Caco-2 (cell line): ENCODE data around the gene DDR2. TPM values are rescaled to one million over a fixed set of nuclear protein-coding genes. Genes with fewer than 3 reads are reported as not detected.

Experiments used
- BruUV-seq: library from RNA; stranded (reverse); fragments of 400-500 nt; replicated peaks from 2 replicates; lab custom pipeline; 2021; lab: Mats Ljungman, UMichigan
- CTCF ChIA-PET: fragments of 300-600 bp; sonication (Branson Sonifier 250); formaldehyde crosslinking; loops from one replicate; lab custom pipeline; 2022; ENCODE audit warnings: antibody characterized with exemption; lab: Charles Lee
- POLR2A ChIA-PET: fragments of 300-600 bp; sonication (Branson Sonifier 250); formaldehyde crosslinking; loops from one replicate; lab custom pipeline; 2022; ENCODE audit warnings: antibody characterized with exemption; lab: Charles Lee
- DNase-seq, 2 experiments: peaks; one replicate each; pipeline versions ENCODE4 v3.0.0 to v3.0.0-alpha.2; 2020 to 2022
- H3K27me3 ChIP-seq: replicated peaks from 2 replicates; pipeline ENCODE4 v1.6.0; 2011; ENCODE audit warnings: low read length; ENCODE audit not compliant: control insufficient read depth, insufficient read depth
- H3K36me3 ChIP-seq: 2 replicates; pipeline ENCODE4 v1.5.1; 2011; ENCODE audit warnings: low read length; ENCODE audit not compliant: control insufficient read depth, insufficient read depth
- H3K4me1 ChIP-seq: fragments of 250-450 bp; sonication (Bioruptor Pico); 2 replicates; pipeline ENCODE4 v1.5.1; 2020; ENCODE audit warnings: mild to moderate bottlenecking
- H3K4me3 ChIP-seq: 2 replicates; pipeline ENCODE4 v1.5.1; 2011; ENCODE audit warnings: low read depth, mild to moderate bottlenecking, control low read depth, low read length
- H3K9me3 ChIP-seq: fragments of 250-450 bp; sonication (Bioruptor Pico); 2 replicates; pipeline ENCODE4 v1.5.1; 2020; ENCODE audit warnings: mild to moderate bottlenecking, moderate library complexity
- H3K27ac Mint-ChIP-seq: one replicate; pipeline ENCODE4 v1.8.0; 2022; ENCODE audit warnings: mixed read lengths; ENCODE audit not compliant: unreplicated experiment
- H3K27me3 Mint-ChIP-seq: one replicate; pipeline ENCODE4 v1.8.0; 2022; ENCODE audit warnings: mixed read lengths; ENCODE audit not compliant: insufficient read depth, unreplicated experiment
- H3K36me3 Mint-ChIP-seq: one replicate; pipeline ENCODE4 v1.8.0; 2022; ENCODE audit warnings: mild to moderate bottlenecking, mixed read lengths; ENCODE audit not compliant: insufficient read depth, unreplicated experiment
- H3K4me1 Mint-ChIP-seq: one replicate; pipeline ENCODE4 v1.8.0; 2022; ENCODE audit warnings: low read depth, mixed read lengths; ENCODE audit not compliant: unreplicated experiment
- H3K4me3 Mint-ChIP-seq: one replicate; pipeline ENCODE4 v1.8.0; 2022; ENCODE audit warnings: mild to moderate bottlenecking, moderate library complexity, mixed read lengths; ENCODE audit not compliant: unreplicated experiment
- H3K9me3 Mint-ChIP-seq: one replicate; pipeline ENCODE4 v1.8.0; 2022; ENCODE audit warnings: mixed read lengths; ENCODE audit not compliant: unreplicated experiment
- CTCF ChIP-seq, 2 experiments: fragments of 200-600 bp in 1 of 2; IDR thresholded peaks; 1 replicate in 1 of 2; 2 replicates in 1 of 2; pipeline versions ENCODE4 v1.5.1 to v1.8.0; 2011 to 2022; ENCODE audit warnings: antibody characterized with exemption in 1 of 2, control low read depth in 1 of 2, inconsistent platforms in 1 of 2, low read depth in 1 of 2, low read length in 1 of 2, mild to moderate bottlenecking in 1 of 2, moderate library complexity in 1 of 2; ENCODE audit not compliant: insufficient read depth in 1 of 2, severe bottlenecking in 1 of 2, unreplicated experiment in 1 of 2
- intact Hi-C: fragments of 100-400 bp; cut with micrococcal nuclease; formaldehyde crosslinking; loops from one replicate; pipeline ENCODE4 v1.10.0; 2022; ENCODE audit not compliant: unreplicated experiment
- total RNA-seq: library from RNA; stranded (reverse); gene quantifications from 2 replicates; pipeline ENCODE4 v1.2.3, GENCODE V29; 2022

DDR2 gene
- total RNA-seq, 1 experiment from 2014 or later = 0.73 TPM

GRCh38 chr1:162660574-162660973 is 28.3 kb downstream of the DDR2 start:
- H3K4me3 Mint-ChIP-seq = no peak overlapping the region
- POLR2A ChIA-PET = no interaction called here
- TF ChIP-seq CTCF (IDR thresholded peaks at IDR 0.05; ENCODE audit: insufficient read depth in 1 of 2, low read depth in 1 of 2, low read length in 1 of 2, severe bottlenecking in 1 of 2, unreplicated experiment in 1 of 2) = no peak

GRCh38 chr1:162661336-162661735 is 29.1 kb downstream of the DDR2 start:
- no peak overlapping the region for H3K4me3 Mint-ChIP-seq
- Histone ChIP-seq H3K9me3 (no peaks in the 10 kb centered on the region), H3K27me3 (no peaks in the 10 kb centered on the region), H3K36me3 (no peaks in the 10 kb centered on the region), H3K4me1 (no peaks in the 10 kb centered on the region), H3K4me3 (no peak overlapping the region)
- H3K36me3 Mint-ChIP-seq = no peaks in the 10 kb centered on the region
- BruUV-seq = no TSS peak
- DNase-seq = no peak
- H3K27me3 Mint-ChIP-seq = peaks cover 11% of the 10 kb centered on the region
- CTCF ChIA-PET = no interaction called here
- no peak for TF ChIP-seq CTCF (IDR thresholded peaks at IDR 0.05; ENCODE audit: insufficient read depth in 1 of 2, low read depth in 1 of 2, low read length in 1 of 2, severe bottlenecking in 1 of 2, unreplicated experiment in 1 of 2)
- H3K27ac Mint-ChIP-seq = no peak overlapping the region
- POLR2A ChIA-PET = no interaction called here
- no peaks in the 10 kb centered on the region for H3K9me3 Mint-ChIP-seq
- H3K4me1 Mint-ChIP-seq = no peaks in the 10 kb centered on the region
- intact Hi-C loops = no loop called here

More at GRCh38 chr1:162660574-162660973, 28.3 kb downstream of the DDR2 start:
- Histone ChIP-seq H3K9me3 (no peaks in the 10 kb centered on the region), H3K4me3 (no peak overlapping the region), H3K4me1 (no peaks in the 10 kb centered on the region), H3K36me3 (no peaks in the 10 kb centered on the region), H3K27me3 (no peaks in the 10 kb centered on the region)
- Mint-ChIP-seq H3K36me3 (no peaks in the 10 kb centered on the region), H3K27me3 (peaks cover 8% of the 10 kb centered on the region), H3K27ac (no peak overlapping the region), H3K9me3 (no peaks in the 10 kb centered on the region), H3K4me1 (no peaks in the 10 kb centered on the region)
- DNase-seq = no peak
- BruUV-seq = no TSS peak
- CTCF ChIA-PET = no interaction called here
- intact Hi-C loops = no loop called here

- no peak for DNase-seq
- H3K36me3 Mint-ChIP-seq = no peaks in the 10 kb centered on the region
- H3K4me3 Mint-ChIP-seq = no peak overlapping the region
- Histone ChIP-seq H3K4me3 (no peak overlapping the region), H3K27me3 (no peaks in the 10 kb centered on the region), H3K36me3 (no peaks in the 10 kb centered on the region), H3K9me3 (no peaks in the 10 kb centered on the region), H3K4me1 (no peaks in the 10 kb centered on the region)
- POLR2A ChIA-PET = no interaction called here
- BruUV-seq = no TSS peak
- no peak for TF ChIP-seq CTCF (IDR thresholded peaks at IDR 0.05; ENCODE audit: insufficient read depth in 1 of 2, low read depth in 1 of 2, low read length in 1 of 2, severe bottlenecking in 1 of 2, unreplicated experiment in 1 of 2)
- H3K27ac Mint-ChIP-seq = no peak overlapping the region
- peaks cover 11% of the 10 kb centered on the region for H3K27me3 Mint-ChIP-seq
- CTCF ChIA-PET = no interaction called here
- no peaks in the 10 kb centered on the region for H3K4me1 Mint-ChIP-seq
- intact Hi-C loops = no loop called here
- no peaks in the 10 kb centered on the region for H3K9me3 Mint-ChIP-seq
Measured at GRCh38 chr1:162662013-162662412, 29.7 kb downstream of the DDR2 start.
